Mucosa of rectum (tissue), 2 donors: Measurements from ENCODE around the gene OTUB1.

ENCODE experiments used
- H3K27ac ChIP-seq, 2 donors: one replicate each; pipeline ENCODE4 v1.7.0; 2013; ENCODE audit warnings: inconsistent platforms in 2 of 2, low read depth in 2 of 2, low read length in 2 of 2
- H3K27me3 ChIP-seq, 2 donors: one replicate each; pipeline ENCODE4 v1.7.0; 2013; ENCODE audit warnings: low read length in 2 of 2; ENCODE audit not compliant: control insufficient read depth in 2 of 2, insufficient read depth in 2 of 2
- H3K36me3 ChIP-seq, 2 donors: one replicate each; pipeline ENCODE4 v1.7.0; 2013; ENCODE audit warnings: low read length in 2 of 2; ENCODE audit not compliant: control insufficient read depth in 2 of 2, insufficient read depth in 2 of 2
- H3K4me1 ChIP-seq, 2 donors: one replicate each; pipeline ENCODE4 v1.7.0; 2013; ENCODE audit warnings: low read length in 2 of 2, mild to moderate bottlenecking in 1 of 2; ENCODE audit not compliant: control insufficient read depth in 2 of 2, insufficient read depth in 2 of 2
- H3K4me3 ChIP-seq, 2 donors: one replicate each; pipeline ENCODE4 v1.7.0; 2013; ENCODE audit warnings: low read length in 2 of 2
- H3K9ac ChIP-seq, 2 donors: one replicate each; pipeline ENCODE4 v1.7.0; 2013; ENCODE audit warnings: low read length in 2 of 2, low read depth in 1 of 2, mild to moderate bottlenecking in 1 of 2
- H3K9me3 ChIP-seq, 2 donors: one replicate each; pipeline ENCODE4 v1.7.0; 2013; ENCODE audit warnings: low read length in 2 of 2; ENCODE audit not compliant: control insufficient read depth in 2 of 2
- donor health status: healthy.
- donor health status: Normal muscosa, but diverticular disease.

Gene OTUB1

GRCh38 chr11:63978551-63979239 lies 7.5 kb upstream of the OTUB1 start:
- Histone ChIP-seq H3K4me1 (peaks cover 9 to 10% of the 10 kb centered on the region in 2 donors), H3K27me3 (no peaks in the 10 kb centered on the region), H3K27ac (no peak overlapping the region), H3K36me3 (peaks cover 0 to 17% of the 10 kb centered on the region in 2 donors), H3K4me3 (no peak overlapping the region), H3K9me3 (no peaks in the 10 kb centered on the region), H3K9ac (no peak overlapping the region)

GRCh38 chr11:63979426-63979825 lies 6.8 kb upstream of the OTUB1 start:
- H3K4me1 ChIP-seq, result peaks cover 9 to 10% of the 10 kb centered on the region in 2 donors
- no peak overlapping the region for H3K9ac ChIP-seq
- peaks cover 0 to 17% of the 10 kb centered on the region in 2 donors for H3K36me3 ChIP-seq
- no peak overlapping the region for H3K4me3 ChIP-seq
- H3K27me3 ChIP-seq, result no peaks in the 10 kb centered on the region
- no peaks in the 10 kb centered on the region for H3K9me3 ChIP-seq
- H3K27ac ChIP-seq, result no peak overlapping the region

GRCh38 chr11:63985812-63986155 lies 454 bp upstream of the OTUB1 start:
- Histone ChIP-seq H3K9me3 (no peaks in the 10 kb centered on the region), H3K4me1 (peaks cover 10 to 19% of the 10 kb centered on the region in 2 donors), H3K9ac (peak overlapping the region; percentile 73 to 77), H3K27ac (peak overlapping the region; percentile 78 to 83), H3K27me3 (no peaks in the 10 kb centered on the region), H3K36me3 (peaks cover 7 to 8% of the 10 kb centered on the region in 2 donors), H3K4me3 (peak overlapping the region; percentile 87 to 92)

- H3K9me3 ChIP-seq, result no peaks in the 10 kb centered on the region
- peaks cover 7 to 17% of the 10 kb centered on the region in 2 donors for H3K36me3 ChIP-seq
- H3K4me3 ChIP-seq, result peak overlapping the region; percentile 87 to 92
- H3K9ac ChIP-seq, result peak overlapping the region; percentile 73 to 77
- peaks cover 10 to 19% of the 10 kb centered on the region in 2 donors for H3K4me1 ChIP-seq
- H3K27me3 ChIP-seq, result no peaks in the 10 kb centered on the region
- H3K27ac ChIP-seq, result no peak overlapping the region
These were observed 785 bp downstream of the OTUB1 start for GRCh38 chr11:63986932-63987513.

GRCh38 chr11:63991558-63991957 lies 5.3 kb downstream of the OTUB1 start:
- H3K4me3 ChIP-seq, result no peak overlapping the region
- H3K9ac ChIP-seq, result no peak overlapping the region
- H3K4me1 ChIP-seq, result peaks cover 10 to 11% of the 10 kb centered on the region in 2 donors
- no peak overlapping the region for H3K27ac ChIP-seq
- peaks cover 13 to 40% of the 10 kb centered on the region in 2 donors for H3K36me3 ChIP-seq
- no peaks in the 10 kb centered on the region for H3K27me3 ChIP-seq
- H3K9me3 ChIP-seq, result no peaks in the 10 kb centered on the region

GRCh38 chr11:63993100-63993499 lies 6.9 kb downstream of the OTUB1 start:
- no peak overlapping the region for H3K4me3 ChIP-seq
- no peak overlapping the region for H3K9ac ChIP-seq
- H3K27me3 ChIP-seq, result no peaks in the 10 kb centered on the region
- H3K9me3 ChIP-seq, result no peaks in the 10 kb centered on the region
- H3K27ac ChIP-seq, result no peak overlapping the region
- no peaks in the 10 kb centered on the region for H3K4me1 ChIP-seq
- H3K36me3 ChIP-seq, result peaks cover 24 to 49% of the 10 kb centered on the region in 2 donors

- H3K4me1 ChIP-seq, result peaks cover 1 to 2% of the 10 kb centered on the region in 2 donors
- no peaks in the 10 kb centered on the region for H3K27me3 ChIP-seq
- no peak overlapping the region for H3K9ac ChIP-seq
- H3K4me3 ChIP-seq, result no peak overlapping the region
- peaks cover 22 to 42% of the 10 kb centered on the region in 2 donors for H3K36me3 ChIP-seq
- no peak overlapping the region for H3K27ac ChIP-seq
- no peaks in the 10 kb centered on the region for H3K9me3 ChIP-seq
These were observed 7.8 kb downstream of the OTUB1 start for GRCh38 chr11:63993993-63994392.

GRCh38 chr11:63996512-63996911 lies 10.3 kb downstream of the OTUB1 start:
- Histone ChIP-seq H3K9ac (no peak overlapping the region), H3K27ac (no peak overlapping the region), H3K4me1 (peaks cover 10 to 17% of the 10 kb centered on the region in 2 donors), H3K36me3 (peaks cover 19 to 35% of the 10 kb centered on the region in 2 donors), H3K4me3 (no peak overlapping the region), H3K9me3 (no peaks in the 10 kb centered on the region), H3K27me3 (no peaks in the 10 kb centered on the region)

GRCh38 chr11:63997104-63997700 lies 11.0 kb downstream of the OTUB1 start:
- Histone ChIP-seq H3K9ac (no peak overlapping the region), H3K4me1 (peaks cover 12 to 17% of the 10 kb centered on the region in 2 donors), H3K36me3 (peaks cover 19 to 34% of the 10 kb centered on the region in 2 donors), H3K9me3 (no peaks in the 10 kb centered on the region), H3K27me3 (no peaks in the 10 kb centered on the region), H3K4me3 (no peak overlapping the region), H3K27ac (no peak overlapping the region)

- Histone ChIP-seq H3K27me3 (no peaks in the 10 kb centered on the region), H3K36me3 (peaks cover 19 to 33% of the 10 kb centered on the region in 2 donors), H3K9ac (no peak overlapping the region), H3K4me3 (no peak overlapping the region), H3K9me3 (no peaks in the 10 kb centered on the region), H3K4me1 (peaks cover 12 to 17% of the 10 kb centered on the region in 2 donors), H3K27ac (no peak overlapping the region)
These were observed 11.6 kb downstream of the OTUB1 start for GRCh38 chr11:63997801-63998337.
